Measurements from ENCODE around the gene SLC25A40. TPM values are rescaled to one million over a fixed set of nuclear protein-coding genes. Genes with fewer than 3 reads are reported as not detected.

The SLC25A40 gene
- total RNA-seq, 2 experiments from 2014 or later: 32.7 to 38.3 TPM

DNA sequence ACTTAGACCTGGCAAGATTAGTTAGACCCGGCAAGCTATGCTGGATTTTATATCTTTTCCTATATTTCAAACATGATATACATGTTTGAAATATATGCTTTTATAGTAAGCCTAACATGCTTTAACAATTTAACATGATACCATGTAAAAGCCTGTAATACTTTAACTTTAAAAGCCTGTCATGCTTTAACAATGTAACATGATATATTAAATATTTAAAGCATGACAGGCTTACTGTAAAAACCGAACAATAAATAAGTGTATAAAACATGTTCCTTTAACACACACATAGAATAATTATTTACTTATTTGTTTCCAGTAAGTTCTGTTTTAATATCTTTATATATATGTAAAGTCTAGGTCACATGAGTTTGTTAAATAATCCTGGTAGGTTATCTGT is 65.4 kb downstream of the SLC25A40 start:
- intact Hi-C loops (cut with micrococcal nuclease): no loop called here
- no peak overlapping the region for H3K27ac Mint-ChIP-seq
- CTCF ChIA-PET: interaction anchor here (0.7 to 1.3 kb wide), 2 partner anchors 34 to 76 kb away, joined by 3 read pairs; no protein-coding TSS in a partner anchor
- DNase-seq: no peak
- no peaks in the 10 kb centered on the region for H3K9me3 Mint-ChIP-seq
- H3K4me1 Mint-ChIP-seq (ENCODE audit: low read depth): no peaks in the 10 kb centered on the region
- no peak overlapping the region for H3K4me3 Mint-ChIP-seq
- no peaks in the 10 kb centered on the region for H3K36me3 Mint-ChIP-seq (ENCODE audit: low read depth)
- no peaks in the 10 kb centered on the region for H3K27me3 Mint-ChIP-seq (ENCODE audit: low read depth)

DNA sequence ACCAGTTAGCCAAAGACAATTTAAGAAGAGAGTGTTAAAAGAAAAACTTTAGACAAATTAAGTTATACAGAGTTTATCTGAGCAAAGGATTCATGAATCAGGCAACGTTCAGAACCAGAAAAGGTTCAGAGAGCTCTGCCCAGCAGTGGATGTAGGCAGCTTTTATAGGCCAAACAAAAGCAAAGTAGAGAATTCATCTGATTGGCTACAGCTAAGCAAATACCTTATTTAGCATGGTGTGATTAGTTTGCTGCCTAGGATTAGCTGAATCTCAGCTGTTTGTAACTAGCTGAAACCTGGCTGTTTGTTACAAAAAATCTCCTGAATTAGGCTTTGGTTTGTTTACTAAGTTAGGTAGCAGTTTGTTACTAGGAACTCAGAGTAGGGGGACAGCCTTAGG is 66.0 kb downstream of the SLC25A40 start:
- no peak overlapping the region for H3K4me3 Mint-ChIP-seq
- H3K4me1 Mint-ChIP-seq (ENCODE audit: low read depth): no peaks in the 10 kb centered on the region
- intact Hi-C loops (cut with micrococcal nuclease): no loop called here
- no peak for DNase-seq
- no peak overlapping the region for H3K27ac Mint-ChIP-seq
- no peaks in the 10 kb centered on the region for H3K27me3 Mint-ChIP-seq (ENCODE audit: low read depth)
- H3K9me3 Mint-ChIP-seq: no peaks in the 10 kb centered on the region
- H3K36me3 Mint-ChIP-seq (ENCODE audit: low read depth): no peaks in the 10 kb centered on the region
- CTCF ChIA-PET: interaction anchor here (0.6 to 1.3 kb wide), 3 partner anchors 12 to 413 kb away, joined by 3 to 4 read pairs (median 3); no protein-coding TSS in a partner anchor

DNA sequence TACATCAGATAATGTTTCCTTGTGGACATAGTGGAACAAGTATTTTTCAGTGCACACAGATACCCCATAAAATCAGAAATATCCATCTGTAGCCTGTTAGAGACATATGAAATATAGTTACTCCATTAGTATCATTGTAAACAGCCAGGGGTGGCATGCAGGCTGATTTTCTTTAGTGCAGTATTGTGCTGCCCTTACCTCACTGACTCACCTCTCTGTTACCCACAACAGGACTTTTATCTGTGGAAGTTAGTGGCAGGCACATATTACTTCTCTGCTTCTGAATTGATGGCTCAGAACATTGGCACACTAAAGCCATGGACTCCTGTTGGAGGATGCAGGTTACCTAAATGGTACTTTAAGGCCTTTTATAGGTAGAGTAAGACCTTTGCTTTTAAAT is 70.0 kb downstream of the SLC25A40 start:
- Mint-ChIP-seq H3K9me3 (no peaks in the 10 kb centered on the region), H3K4me3 (no peak overlapping the region), H3K27ac (no peak overlapping the region), H3K4me1 (ENCODE audit: low read depth) (no peaks in the 10 kb centered on the region), H3K36me3 (ENCODE audit: low read depth) (no peaks in the 10 kb centered on the region), H3K27me3 (ENCODE audit: low read depth) (no peaks in the 10 kb centered on the region)
- CTCF ChIA-PET: no interaction called here
- intact Hi-C loops (cut with micrococcal nuclease): no loop called here
- DNase-seq: no peak

DNA sequence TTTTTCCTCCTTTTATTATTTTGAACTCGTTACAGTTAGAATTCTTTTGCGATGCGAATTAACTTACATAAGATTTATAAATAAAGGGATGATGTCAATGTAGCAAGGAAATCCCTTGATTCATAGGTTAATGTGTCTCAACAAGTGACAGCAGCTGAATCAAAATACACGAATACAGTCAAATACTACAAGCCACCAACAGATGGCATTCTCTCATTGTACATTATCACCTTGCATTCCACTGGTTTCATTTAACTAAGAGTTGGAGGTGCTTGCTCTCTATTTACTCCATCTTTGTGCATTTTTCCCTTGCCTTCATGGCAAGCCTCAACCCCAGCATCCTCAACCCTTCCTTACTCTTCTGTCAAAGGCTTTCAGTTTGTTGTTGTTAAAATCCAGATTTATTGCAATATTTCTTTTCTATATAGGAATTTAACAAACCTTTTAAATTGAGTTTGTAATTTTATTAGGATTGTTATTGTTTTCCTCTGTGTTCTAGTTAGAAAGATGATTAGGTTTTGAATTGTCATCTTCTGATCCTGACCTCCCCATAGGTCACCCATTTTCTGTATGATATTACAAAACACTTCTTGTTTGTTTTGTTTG is 78.3 kb downstream of the SLC25A40 start:
- Mint-ChIP-seq H3K36me3 (ENCODE audit: low read depth) (no peaks in the 10 kb centered on the region), H3K9me3 (no peaks in the 10 kb centered on the region), H3K4me3 (no peak overlapping the region), H3K27me3 (ENCODE audit: low read depth) (peaks cover under 1% of the 10 kb centered on the region), H3K27ac (no peak overlapping the region), H3K4me1 (ENCODE audit: low read depth) (no peaks in the 10 kb centered on the region)
- no peak for DNase-seq
- intact Hi-C loops (cut with micrococcal nuclease): loop anchor here (1.0 to 10.0 kb wide), 7 partner anchors 89 to 559 kb away; partner anchors contain the start of gene ADAM22
- CTCF ChIA-PET: interaction anchor here (0.6 to 2.7 kb wide), 6 partner anchors 12 to 367 kb away, joined by 3 to 7 read pairs (median 4); partner anchors contain the start of gene ADAM22

DNA sequence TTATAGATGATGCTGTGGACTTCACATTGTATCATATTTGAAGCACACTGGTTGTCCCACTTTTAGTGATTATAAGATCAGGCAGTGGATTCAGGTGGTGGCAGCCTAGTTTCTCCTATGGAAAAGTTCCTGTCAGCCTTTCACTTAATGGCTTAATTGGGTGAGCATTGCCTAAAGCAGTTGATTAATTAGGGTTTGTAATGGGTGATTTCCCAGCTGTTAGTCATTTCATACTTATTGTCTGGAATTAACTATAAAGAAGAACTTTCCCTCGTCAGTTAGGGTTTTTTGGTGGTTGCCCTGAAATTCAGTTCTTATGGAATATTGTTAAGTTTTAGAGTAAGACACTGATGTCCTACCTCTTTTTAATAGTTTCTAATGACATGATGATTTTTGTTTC is 78.8 kb downstream of the SLC25A40 start:
- H3K4me1 Mint-ChIP-seq (ENCODE audit: low read depth): no peaks in the 10 kb centered on the region
- intact Hi-C loops (cut with micrococcal nuclease): loop anchor here (1.0 to 10.0 kb wide), 5 partner anchors 90 to 560 kb away; partner anchors contain the start of gene ADAM22
- peaks cover 5% of the 10 kb centered on the region for H3K27me3 Mint-ChIP-seq (ENCODE audit: low read depth)
- CTCF ChIA-PET: interaction anchor here (0.6 to 2.7 kb wide), 5 partner anchors 77 to 368 kb away, joined by 3 to 7 read pairs (median 4); partner anchors contain the start of gene ADAM22
- H3K9me3 Mint-ChIP-seq: no peaks in the 10 kb centered on the region
- no peak for DNase-seq
- H3K27ac Mint-ChIP-seq: no peak overlapping the region
- no peaks in the 10 kb centered on the region for H3K36me3 Mint-ChIP-seq (ENCODE audit: low read depth)
- H3K4me3 Mint-ChIP-seq: no peak overlapping the region

DNA sequence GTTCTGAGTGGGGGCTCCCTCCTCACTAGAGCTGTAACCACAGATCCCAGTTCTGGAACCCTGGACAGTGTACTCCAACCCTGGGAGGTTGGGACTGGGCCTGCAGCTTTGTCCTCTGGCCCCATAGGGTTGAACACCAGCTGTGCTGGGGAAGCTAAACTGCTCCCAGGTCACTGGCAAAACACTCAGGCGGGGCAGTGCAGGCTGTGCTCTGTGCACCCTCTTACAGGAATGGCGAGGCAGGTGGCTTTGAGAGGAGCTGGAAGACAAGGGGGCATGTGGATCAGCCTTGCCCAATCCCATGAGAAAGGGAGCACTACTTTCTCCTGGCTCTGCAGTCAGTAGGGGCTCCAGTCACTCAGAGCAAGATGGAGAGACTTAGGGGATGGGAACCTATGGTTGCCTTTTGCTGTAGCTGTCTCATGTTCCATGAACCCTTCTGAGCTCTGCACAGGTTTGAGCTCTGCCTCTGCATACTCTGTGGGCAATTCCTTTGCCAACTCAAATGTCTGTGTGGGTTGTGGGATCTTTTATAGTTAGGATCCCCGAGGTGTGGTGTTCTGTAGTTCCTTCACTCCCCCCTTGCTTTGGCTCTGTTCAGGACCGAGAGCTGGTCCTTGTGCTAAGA is 90.7 kb downstream of the SLC25A40 start:
- peaks cover 7% of the 10 kb centered on the region for H3K27me3 Mint-ChIP-seq (ENCODE audit: low read depth)
- no peak overlapping the region for H3K4me3 Mint-ChIP-seq
- intact Hi-C loops (cut with micrococcal nuclease): no loop called here
- CTCF ChIA-PET: no interaction called here
- DNase-seq: no peak
- H3K36me3 Mint-ChIP-seq (ENCODE audit: low read depth): no peaks in the 10 kb centered on the region
- no peaks in the 10 kb centered on the region for H3K9me3 Mint-ChIP-seq
- no peaks in the 10 kb centered on the region for H3K4me1 Mint-ChIP-seq (ENCODE audit: low read depth)
- H3K27ac Mint-ChIP-seq: no peak overlapping the region

DNA sequence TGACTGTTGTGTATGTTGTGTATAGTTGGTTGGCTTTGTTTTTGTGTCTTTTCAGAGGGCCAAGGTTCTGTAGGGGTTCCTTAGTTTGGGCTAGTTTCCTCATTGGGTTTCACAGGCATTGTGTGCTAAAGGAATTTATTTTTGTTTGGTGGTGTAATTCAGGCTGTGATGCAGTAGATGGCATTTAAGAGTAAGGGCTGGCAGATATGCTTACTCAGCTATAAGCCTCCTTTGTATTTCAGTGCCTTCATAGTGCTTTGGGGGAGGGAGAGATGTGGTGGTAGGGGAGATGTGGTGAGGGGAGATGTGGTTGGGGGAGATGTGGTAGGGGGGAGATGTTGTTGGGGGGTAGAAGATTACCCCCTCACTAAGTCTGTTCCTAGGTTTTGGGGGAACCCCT is 91.7 kb downstream of the SLC25A40 start:
- Mint-ChIP-seq H3K27me3 (ENCODE audit: low read depth) (peaks cover 7% of the 10 kb centered on the region), H3K36me3 (ENCODE audit: low read depth) (no peaks in the 10 kb centered on the region), H3K4me1 (ENCODE audit: low read depth) (no peaks in the 10 kb centered on the region), H3K27ac (no peak overlapping the region), H3K9me3 (peaks cover 3% of the 10 kb centered on the region), H3K4me3 (no peak overlapping the region)
- CTCF ChIA-PET: interaction anchor here (0.8 kb wide), 1 partner anchor 20 kb away, joined by 3 read pairs; no protein-coding TSS in a partner anchor
- intact Hi-C loops (cut with micrococcal nuclease): no loop called here
- no peak for DNase-seq

Other genes starting within 250 kb of the SLC25A40 start
- under 1 TPM in 1 of 2 experiments, not detected in 1; 0.29 TPM for gene RUNDC3B, start 248.0 kb downstream of the SLC25A40 start, total RNA-seq
- 10 to 100 TPM; 70.1 to 70.6 TPM for gene DBF4, start 133 bp upstream of the SLC25A40 start, total RNA-seq
- 1 to 10 TPM; 1.2 to 1.9 TPM for gene ADAM22, start 57.9 kb upstream of the SLC25A40 start, total RNA-seq